Cerebellar cortex (tissue), 1 donor: ENCODE data around the gene ALMS1.
"Not testable (repeated sequence)": the region's sequence is repeated elsewhere in the genome, so short reads cannot be mapped to it uniquely, and the experiment has no call there.

ENCODE experiments used
- DNase-seq: peaks from one replicate; pipeline ENCODE4 v3.0.0-alpha.2; 2015; ENCODE audit warnings: low spot score

Gene ALMS1

GRCh38 chr2:73614997-73615396 is 229.4 kb downstream of the ALMS1 start:
- no peak for DNase-seq

GRCh38 chr2:73619925-73620324 is 234.3 kb downstream of the ALMS1 start:
- DNase-seq = peak; percentile 9

GRCh38 chr2:73624036-73624435 is 238.4 kb downstream of the ALMS1 start:
- not testable (repeated sequence) for DNase-seq

- DNase-seq = not testable (repeated sequence)
These were observed 239.0 kb downstream of the ALMS1 start for GRCh38 chr2:73624625-73625024.

- DNase-seq = not testable (repeated sequence)
These were observed 240.6 kb downstream of the ALMS1 start for GRCh38 chr2:73626237-73626636.

- not testable (repeated sequence) for DNase-seq
These were observed 242.9 kb downstream of the ALMS1 start for GRCh38 chr2:73628493-73628892.

- DNase-seq = not testable (repeated sequence)
These were observed 245.1 kb downstream of the ALMS1 start for GRCh38 chr2:73630662-73631266.

- DNase-seq = not testable (repeated sequence)
These were observed 251.3 kb downstream of the ALMS1 start for GRCh38 chr2:73636977-73637376.

GRCh38 chr2:73638429-73638828 is 252.8 kb downstream of the ALMS1 start:
- DNase-seq = no peak

GRCh38 chr2:73640511-73640911 is 254.9 kb downstream of the ALMS1 start:
- peak; percentile 17 for DNase-seq

GRCh38 chr2:73640946-73641766 is 255.5 kb downstream of the ALMS1 start:
- no peak for DNase-seq

GRCh38 chr2:73641767-73642062 is 256.1 kb downstream of the ALMS1 start:
- no peak for DNase-seq

GRCh38 chr2:73642338-73643018 is 256.8 kb downstream of the ALMS1 start, which contains the start of gene NAT8:
Gene NAT8, minus strand, starts transcription at chr2:73642422. Its CDS starts 794 bp downstream, at chr2:73641628.
- DNase-seq = no peak

GRCh38 chr2:73647690-73648089 is 262.1 kb downstream of the ALMS1 start:
- DNase-seq = not testable (repeated sequence)

- DNase-seq = no peak
These were observed 266.1 kb downstream of the ALMS1 start for GRCh38 chr2:73651591-73652230.

- DNase-seq = no peak
These were observed 266.7 kb downstream of the ALMS1 start for GRCh38 chr2:73652348-73652747.

- DNase-seq = no peak
These were observed 268.5 kb downstream of the ALMS1 start for GRCh38 chr2:73654175-73654574.
